Keratinocyte (primary cell): ENCODE measurements around the gene FAM20C. TPM values are rescaled to one million over a fixed set of nuclear protein-coding genes. Genes with fewer than 3 reads are reported as not detected.

ENCODE experiments used
- DNase-seq: peaks from one replicate; pipeline ENCODE4 v3.0.0-alpha.2; 2011; ENCODE audit warnings: low read depth, missing footprints, low spot score
- FAIRE-seq: peaks from 2 replicates; lab custom pipeline; 2011; peaks lifted over from hg19 to GRCh38; lab: Jason Lieb, UNC
- H2AFZ ChIP-seq: 2 replicates; pipeline ENCODE4 v1.6.0; 2012; ENCODE audit warnings: low read length, control low read depth, inconsistent platforms; ENCODE audit not compliant: control insufficient read depth
- H3K27ac ChIP-seq: 2 replicates; pipeline ENCODE4 v1.5.1; 2011; ENCODE audit warnings: low read length; ENCODE audit not compliant: control insufficient read depth, insufficient read depth
- H3K27me3 ChIP-seq: 3 replicates; pipeline ENCODE4 v1.6.0; 2011; ENCODE audit warnings: low read length; ENCODE audit not compliant: control insufficient read depth, insufficient read depth; ENCODE audit errors: extremely low read depth
- H3K36me3 ChIP-seq, 2 experiments: 2 replicates in 1 of 2; 3 replicates in 1 of 2; pipeline ENCODE4 v1.5.1; 2011; ENCODE audit warnings: low read length in 2 of 2, mild to moderate bottlenecking in 1 of 2; ENCODE audit not compliant: control insufficient read depth in 2 of 2, insufficient read depth in 2 of 2; ENCODE audit errors: extremely low read depth in 1 of 2
- H3K4me1 ChIP-seq: 3 replicates; pipeline ENCODE4 v1.5.1; 2011; ENCODE audit warnings: low read length; ENCODE audit not compliant: control insufficient read depth, insufficient read depth; ENCODE audit errors: extremely low read depth
- H3K4me2 ChIP-seq: 3 replicates; pipeline ENCODE4 v1.6.0; 2011; ENCODE audit warnings: low read depth, low read length; ENCODE audit not compliant: control insufficient read depth, insufficient read depth; ENCODE audit errors: extremely low read depth
- H3K4me3 ChIP-seq, 3 experiments: fragments of 200-600 bp in 1 of 3; sonication (generic) in 1 of 3; 2 replicates in 2 of 3; 3 replicates in 1 of 3; pipeline ENCODE4 v1.5.1; 2011 to 2016; ENCODE audit warnings: low read length in 3 of 3, mild to moderate bottlenecking in 3 of 3, control low read depth in 2 of 3, inconsistent platforms in 1 of 3, low read depth in 1 of 3, mixed read lengths in 1 of 3, mixed run types in 1 of 3, moderate library complexity in 1 of 3; ENCODE audit not compliant: control insufficient read depth in 2 of 3, insufficient read depth in 2 of 3; ENCODE audit errors: extremely low read depth in 1 of 3
- H3K79me2 ChIP-seq: 2 replicates; pipeline ENCODE4 v1.6.0; 2012; ENCODE audit warnings: low read length; ENCODE audit not compliant: control insufficient read depth, insufficient read depth
- H3K9ac ChIP-seq: 3 replicates; pipeline ENCODE4 v1.6.0; 2011; ENCODE audit warnings: low read length; ENCODE audit not compliant: control insufficient read depth, insufficient read depth; ENCODE audit errors: extremely low read depth
- H3K9me1 ChIP-seq: 3 replicates; pipeline ENCODE4 v1.6.0; 2011; ENCODE audit warnings: low read length; ENCODE audit not compliant: control insufficient read depth, insufficient read depth; ENCODE audit errors: extremely low read depth
- H3K9me3 ChIP-seq: 2 replicates; pipeline ENCODE4 v1.5.1; 2012; ENCODE audit warnings: low read depth, low read length; ENCODE audit not compliant: control insufficient read depth
- H4K20me1 ChIP-seq: 3 replicates; pipeline ENCODE4 v1.6.0; 2011; ENCODE audit warnings: low read length; ENCODE audit not compliant: control insufficient read depth, insufficient read depth; ENCODE audit errors: extremely low read depth
- CTCF ChIP-seq, 3 experiments: IDR thresholded peaks in 1 of 3; conservative IDR thresholded peaks in 1 of 3; optimal IDR thresholded peaks in 1 of 3; 2 replicates in 2 of 3; 3 replicates in 1 of 3; pipeline versions ENCODE3 to v1.5.1; 2011; ENCODE audit warnings: low read length in 3 of 3, mild to moderate bottlenecking in 3 of 3, moderate library complexity in 2 of 3, control low read depth in 1 of 3, inconsistent platforms in 1 of 3; ENCODE audit not compliant: insufficient read depth in 2 of 3; ENCODE audit errors: extremely low read depth in 1 of 3
- EZH2 ChIP-seq: IDR thresholded peaks from one replicate; pipeline ENCODE4 v1.6.1; 2012; ENCODE audit warnings: inconsistent platforms, mild to moderate bottlenecking, low read length, moderate library complexity
- dilution Hi-C: fragments of 300-500 bp; cut with MboI; formaldehyde crosslinking; loops from one replicate; pipeline ENCODE4 v1.7.0; 2020; ENCODE audit warnings: low sequenced_read_pairs; ENCODE audit not compliant: extremely low pct_ligation_motif_present
- polyA plus RNA-seq, 5 experiments: library from polyadenylated mRNA; depleted of rRNA in 3 of 5; stranded (reverse) in 3 of 5; stranded (forward) in 1 of 5; unstranded in 1 of 5; fragments of >200 nt; gene quantifications; 1 replicate in 1 of 5; 2 replicates in 3 of 5; 3 replicates in 1 of 5; pipeline versions ENCODE4 v1.2.1 to v1.2.3, GENCODE V29; 2011 to 2012; ENCODE audit warnings: missing spikeins in 2 of 5, low read depth in 1 of 5, low replicate concordance in 1 of 5

Gene FAM20C
- polyA plus RNA-seq, 1 donor (not counting 4 experiments of a cell fraction or from before 2014, with no cell fraction given), result 3.8 TPM

DNA sequence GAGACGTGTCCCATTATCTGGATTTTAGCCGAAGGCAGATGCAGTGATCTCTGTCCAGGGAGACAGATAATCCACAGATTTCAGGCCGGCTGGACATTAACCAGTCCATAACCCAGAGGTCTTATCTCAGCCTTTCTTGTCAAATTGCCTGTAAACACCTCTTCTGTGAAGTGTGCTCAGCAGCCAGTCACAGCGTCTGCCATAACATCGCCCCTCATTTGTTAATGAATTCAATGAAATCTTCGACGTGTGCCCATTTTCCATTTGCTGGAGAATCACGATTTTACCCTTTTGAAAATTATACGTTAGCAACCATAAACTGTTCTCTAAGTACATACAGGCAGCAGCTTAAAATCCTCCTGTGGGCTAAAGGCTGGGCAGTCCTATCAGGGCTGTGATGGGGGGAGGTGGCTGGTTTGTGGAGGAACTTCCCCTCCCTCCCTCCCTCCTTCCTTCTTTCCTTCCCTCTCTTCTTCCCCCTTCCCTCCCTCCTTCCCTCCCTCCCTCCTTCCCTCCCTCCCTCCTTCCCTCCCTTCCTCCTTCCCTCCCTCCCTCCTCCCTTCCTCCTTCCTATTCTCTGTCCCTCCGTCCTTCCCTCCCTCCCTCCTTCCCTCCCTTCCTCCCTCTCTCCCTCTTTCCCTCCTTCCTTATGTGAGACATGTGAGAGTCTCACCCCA is 26.6 kb upstream of the FAM20C start:
- TF ChIP-seq EZH2, result no peak
- no peak for TF ChIP-seq CTCF (optimal IDR thresholded peaks at IDR 0.05 in 1 of 3, IDR thresholded peaks at IDR 0.05 in 1 of 3, conservative IDR thresholded peaks at IDR 0.05 in 1 of 3; ENCODE audit: extremely low read depth in 1 of 3, insufficient read depth in 2 of 3, low read length in 3 of 3)
- H3K9ac ChIP-seq, result no peak overlapping the region
- H3K4me3 ChIP-seq, result no peak overlapping the region
- H3K9me3 ChIP-seq, result no peaks in the 10 kb centered on the region
- no peaks in the 10 kb centered on the region for H3K9me1 ChIP-seq
- H4K20me1 ChIP-seq, result no peaks in the 10 kb centered on the region
- H3K4me2 ChIP-seq, result no peak overlapping the region
- FAIRE-seq (no peak), DNase-seq (no peak)
- H2AFZ ChIP-seq, result no peak overlapping the region
- H3K4me1 ChIP-seq, result no peaks in the 10 kb centered on the region
- H3K27ac ChIP-seq, result no peak overlapping the region
- no peaks in the 10 kb centered on the region for H3K36me3 ChIP-seq
- H3K27me3 ChIP-seq, result peaks cover 32% of the 10 kb centered on the region
- no peaks in the 10 kb centered on the region for H3K79me2 ChIP-seq
- dilution Hi-C loops, result no loop called here

DNA sequence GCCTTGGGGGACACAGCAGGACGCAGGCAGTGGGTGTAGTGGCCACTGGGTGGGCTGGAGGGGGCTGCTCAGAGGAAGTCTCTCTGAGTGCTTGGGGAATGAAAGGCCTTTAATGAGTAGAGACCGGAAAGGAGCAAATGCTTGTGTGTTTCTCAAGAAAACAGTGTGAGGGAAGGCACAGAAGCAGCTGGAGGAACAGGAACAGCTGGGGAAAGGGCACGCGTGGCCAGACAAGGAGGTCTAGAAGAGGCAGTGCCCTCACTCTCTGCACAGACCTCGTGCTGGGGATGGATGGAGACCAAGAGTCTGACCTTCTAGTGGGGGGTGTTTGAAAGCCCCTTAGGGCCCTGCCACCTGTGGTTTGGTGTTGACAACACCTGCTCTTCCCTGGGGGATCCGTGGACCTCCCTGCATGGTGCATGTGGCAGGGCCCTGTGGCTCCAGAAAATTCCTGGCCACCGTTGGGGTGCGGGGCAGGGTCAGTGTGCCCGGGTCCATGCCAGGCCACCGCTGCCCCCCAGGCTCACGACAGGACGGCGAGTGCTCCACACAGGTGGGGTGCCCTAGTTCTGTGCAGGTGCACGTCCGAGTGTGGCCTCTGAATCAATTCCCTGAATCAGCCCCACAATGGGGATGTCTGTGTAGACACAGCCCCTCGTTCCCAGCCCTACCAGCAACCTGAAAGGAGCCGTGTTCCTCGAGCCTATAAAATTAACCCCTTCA is 25.9 kb upstream of the FAM20C start:
- DNase-seq (no peak), FAIRE-seq (no peak)
- H3K27me3 ChIP-seq, result peaks cover 32% of the 10 kb centered on the region
- H3K4me3 ChIP-seq, result no peak overlapping the region
- no peak overlapping the region for H2AFZ ChIP-seq
- no peaks in the 10 kb centered on the region for H3K36me3 ChIP-seq
- dilution Hi-C loops, result no loop called here
- no peaks in the 10 kb centered on the region for H3K79me2 ChIP-seq
- no peak for TF ChIP-seq CTCF (optimal IDR thresholded peaks at IDR 0.05 in 1 of 3, IDR thresholded peaks at IDR 0.05 in 1 of 3, conservative IDR thresholded peaks at IDR 0.05 in 1 of 3; ENCODE audit: extremely low read depth in 1 of 3, insufficient read depth in 2 of 3, low read length in 3 of 3)
- no peak for TF ChIP-seq EZH2
- H3K27ac ChIP-seq, result no peak overlapping the region
- H3K9me1 ChIP-seq, result no peaks in the 10 kb centered on the region
- H4K20me1 ChIP-seq, result no peaks in the 10 kb centered on the region
- no peak overlapping the region for H3K9ac ChIP-seq
- no peak overlapping the region for H3K4me2 ChIP-seq
- H3K4me1 ChIP-seq, result no peaks in the 10 kb centered on the region
- no peaks in the 10 kb centered on the region for H3K9me3 ChIP-seq
